ENCODE results near the gene IFIT1.
A peak's percentile ranks its signal among the peaks of the same experiment; 100 is the strongest.
"Not testable (repeated sequence)": the region's sequence is repeated elsewhere in the genome, so short reads cannot be mapped to it uniquely, and the experiment has no call there.

The IFIT1 gene

DNA sequence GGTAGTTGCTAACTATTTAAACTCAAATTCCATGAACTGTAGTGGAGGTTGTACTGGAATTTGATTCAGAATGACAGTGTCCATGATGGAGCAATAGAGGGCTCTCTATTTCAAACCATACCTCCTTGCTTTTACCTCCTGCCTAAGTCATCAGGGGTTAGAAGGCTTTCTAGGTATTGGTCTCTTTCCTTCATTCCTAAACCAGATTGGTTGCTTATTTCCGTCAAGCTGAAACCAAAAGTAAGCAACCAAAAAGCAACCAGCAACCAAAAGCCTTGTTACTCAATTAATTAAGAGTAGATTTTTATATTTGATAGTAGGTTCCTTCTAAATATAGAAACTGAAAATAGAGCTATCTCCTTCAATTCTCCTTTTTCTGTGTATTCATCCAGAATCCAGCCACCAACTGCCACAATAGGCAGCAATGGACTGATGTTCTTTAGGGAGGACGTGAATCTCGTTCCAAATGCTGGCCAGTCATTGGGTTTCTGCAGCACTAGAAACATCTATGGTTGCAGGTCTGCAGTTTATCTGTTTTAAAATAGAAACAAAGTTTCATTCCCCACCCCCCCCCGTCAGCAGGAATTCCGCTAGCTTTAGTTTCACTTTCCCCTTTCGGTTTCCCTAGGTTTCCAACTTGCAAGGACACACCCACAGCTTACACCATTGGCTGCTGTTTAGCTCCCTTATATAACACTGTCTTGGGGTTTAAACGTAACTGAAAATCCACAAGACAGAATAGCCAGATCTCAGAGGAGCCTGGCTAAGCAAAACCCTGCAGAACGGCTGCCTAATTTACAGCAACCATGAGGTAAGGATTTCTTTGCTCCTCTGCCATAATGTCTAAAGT, at the start of gene IFIT1:
TSS of gene IFIT1 (plus strand) at position 717 of the 850 bp plus-strand sequence. CDS start at position 807, 90 bp downstream.
- DNase-seq = peak; percentile 74 to 80

DNA sequence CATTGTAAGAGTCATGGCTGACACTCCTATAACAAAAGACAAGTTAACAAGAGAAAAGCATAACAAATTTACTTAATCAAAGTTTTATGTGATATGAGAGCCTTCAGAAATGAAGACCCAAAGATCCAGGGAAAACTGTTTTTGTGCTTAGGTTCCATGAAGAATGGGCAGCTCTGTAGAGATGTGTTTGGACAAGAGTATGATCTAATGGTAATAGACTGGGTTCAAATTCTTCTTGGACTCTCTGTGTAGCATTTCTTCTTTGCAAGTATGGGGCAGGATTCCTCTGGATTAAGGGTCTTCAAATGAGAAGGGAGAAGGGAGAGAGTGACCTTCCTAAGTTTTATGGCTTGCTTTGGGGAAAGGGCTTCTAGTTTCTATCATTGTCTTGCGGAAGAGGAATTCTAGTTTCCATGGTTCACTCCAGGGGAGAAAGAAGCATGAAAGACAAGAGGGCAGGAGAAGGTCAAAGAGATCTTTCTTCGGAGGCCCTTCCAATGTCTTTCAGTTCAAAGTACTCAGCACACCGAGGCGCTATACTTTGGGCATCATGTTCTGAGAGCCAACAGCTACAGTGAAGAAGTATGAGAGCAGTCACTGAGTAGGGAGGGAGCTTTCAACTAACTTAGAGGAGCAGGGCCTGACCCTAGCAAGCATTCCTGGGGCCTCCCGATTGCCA, 49.2 kb upstream of the IFIT1 start:
- DNase-seq = no peak

GRCh38 chr10:89344156-89344555, 48.3 kb upstream of the IFIT1 start:
- DNase-seq = no peak

DNA sequence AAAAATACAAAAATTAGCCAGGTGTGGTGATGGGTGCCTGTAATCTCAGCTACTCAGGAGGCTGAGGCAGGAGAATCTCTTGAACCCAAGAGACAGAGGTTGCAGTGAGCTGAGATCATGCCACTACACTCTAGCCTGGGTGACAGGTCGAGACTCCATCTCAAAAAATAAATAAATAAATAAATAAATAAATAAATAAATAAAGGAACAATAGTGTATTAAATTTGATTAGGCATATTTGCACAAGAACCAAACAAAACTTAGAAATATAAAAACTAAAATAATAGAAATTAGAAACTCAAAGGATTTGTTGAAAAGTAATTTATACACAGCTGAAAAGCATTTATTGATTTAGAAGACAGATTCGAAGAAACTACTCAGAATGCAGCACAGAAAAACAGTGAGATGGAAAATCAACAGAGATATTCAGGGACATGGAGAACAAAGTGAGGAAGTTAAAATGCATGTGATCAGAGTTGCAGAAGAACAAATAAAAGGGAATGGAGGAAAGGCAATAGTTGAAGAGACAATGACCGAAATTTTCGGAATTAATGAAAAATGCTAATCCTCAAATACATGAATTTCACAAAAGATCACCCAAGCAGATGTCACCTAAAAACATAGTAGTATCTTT, 46.9 kb upstream of the IFIT1 start:
- DNase-seq = no peak

DNA sequence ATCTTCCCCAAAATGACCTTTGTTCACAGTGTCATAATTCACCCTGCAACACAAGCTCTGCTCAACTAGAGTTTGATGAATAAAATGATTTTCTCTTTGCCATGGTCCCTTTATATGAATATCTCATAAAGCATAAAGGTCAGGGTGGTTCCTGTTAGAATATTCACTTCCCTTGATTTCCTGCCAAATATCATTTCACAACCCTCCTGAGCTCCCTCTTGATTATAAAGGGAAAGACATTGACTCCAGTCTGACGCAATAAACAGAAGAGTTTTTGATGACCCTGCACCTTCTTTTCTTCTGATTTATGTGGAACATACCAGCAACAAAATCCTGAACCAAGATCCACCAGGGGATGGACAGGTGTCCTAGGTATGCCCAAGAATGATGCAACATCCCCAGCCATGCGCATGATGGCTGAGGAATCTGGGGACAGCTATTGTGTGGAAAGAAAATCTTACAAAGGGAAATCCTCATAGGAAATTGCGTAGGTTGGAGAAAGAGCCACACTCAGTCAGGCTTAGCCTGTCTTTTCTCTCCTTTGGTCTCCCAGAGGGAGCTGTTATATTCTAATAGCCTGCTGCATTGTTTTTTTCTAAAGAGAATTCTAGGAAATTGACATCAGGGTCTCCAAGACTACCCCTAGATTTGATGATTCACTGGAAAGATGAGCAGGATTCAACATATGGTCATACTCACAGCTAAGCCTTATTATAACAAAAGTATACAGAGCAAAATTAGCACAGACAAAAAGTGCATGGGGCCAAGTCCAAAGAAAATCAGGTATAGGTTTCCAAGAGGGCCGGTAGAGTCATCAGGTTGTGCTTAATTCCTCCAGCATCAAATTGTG, 45.8 kb upstream of the IFIT1 start:
- DNase-seq = peak; percentile 74 to 80

- no peak for DNase-seq
These were observed 44.5 kb upstream of the IFIT1 start for GRCh38 chr10:89347701-89348457.

GRCh38 chr10:89348481-89348880, 43.9 kb upstream of the IFIT1 start:
- no peak for DNase-seq

GRCh38 chr10:89348975-89349374, 43.4 kb upstream of the IFIT1 start:
- no peak for DNase-seq

DNA sequence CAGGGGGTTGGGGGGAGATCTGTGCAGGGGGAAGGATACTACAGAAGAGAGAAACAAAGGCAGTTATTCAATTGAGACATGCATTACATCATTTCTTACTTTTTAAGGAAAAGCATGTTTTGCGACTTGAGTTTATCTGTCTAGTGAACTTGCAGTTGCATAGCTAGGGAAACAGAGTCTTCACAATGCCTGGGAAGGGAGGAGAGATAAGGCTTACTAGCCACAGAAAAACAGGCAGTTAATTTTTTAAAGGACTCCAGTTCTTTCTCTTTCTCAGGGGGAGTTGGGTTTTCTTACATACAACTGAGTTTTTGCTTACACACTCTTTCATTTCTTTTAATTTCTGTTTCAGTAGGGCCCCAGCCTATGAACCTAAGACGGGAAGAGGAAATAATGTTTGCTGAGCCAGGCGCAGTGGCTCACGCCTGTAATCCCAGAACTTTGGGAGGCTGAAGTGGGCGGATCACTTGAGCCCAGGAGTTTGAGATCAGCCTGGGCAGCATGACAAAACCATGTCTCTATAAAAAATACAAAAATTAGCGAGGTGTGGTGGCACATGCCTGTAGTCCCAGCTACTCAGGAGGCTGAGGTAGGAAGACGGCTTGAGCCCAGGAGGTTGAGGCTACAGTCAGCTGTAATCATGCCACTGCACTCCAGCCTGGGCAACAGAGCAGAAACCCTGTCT, 41.6 kb upstream of the IFIT1 start:
- DNase-seq = not testable (repeated sequence)

GRCh38 chr10:89351412-89351779, 41.0 kb upstream of the IFIT1 start:
- DNase-seq = no peak

- no peak for DNase-seq
These were observed 40.4 kb upstream of the IFIT1 start for GRCh38 chr10:89351780-89352597.

- no peak for DNase-seq
These were observed 39.6 kb upstream of the IFIT1 start for GRCh38 chr10:89352802-89353201.

- DNase-seq = peak in 1 of 2 experiments; percentile 1
These were observed 37.0 kb upstream of the IFIT1 start for GRCh38 chr10:89355394-89355931.

DNA sequence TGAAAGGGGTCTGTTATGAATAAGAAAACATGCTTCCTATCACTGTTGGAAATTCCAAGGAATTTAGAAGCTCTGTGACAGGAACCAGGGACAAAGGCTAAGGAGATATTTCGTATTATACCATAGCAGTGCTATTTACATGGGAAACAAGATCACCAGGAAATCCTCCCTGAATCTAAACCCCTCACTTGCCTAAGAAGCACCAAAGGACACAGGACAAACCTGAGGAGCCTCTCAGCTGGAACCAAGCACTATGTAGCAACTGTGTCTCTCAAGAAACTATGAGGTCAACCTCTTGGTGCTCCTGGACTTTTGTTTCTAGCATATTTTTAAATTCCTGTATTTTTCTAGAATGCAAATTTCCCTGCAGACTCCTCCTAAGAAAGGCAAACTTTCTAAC, 35.3 kb upstream of the IFIT1 start:
- no peak for DNase-seq

- no peak for DNase-seq
These were observed 34.4 kb upstream of the IFIT1 start for GRCh38 chr10:89357975-89358374.

- DNase-seq = no peak
These were observed 32.3 kb upstream of the IFIT1 start for GRCh38 chr10:89360157-89360556.

- no peak for DNase-seq
These were observed 29.5 kb upstream of the IFIT1 start for GRCh38 chr10:89362929-89363328.

DNA sequence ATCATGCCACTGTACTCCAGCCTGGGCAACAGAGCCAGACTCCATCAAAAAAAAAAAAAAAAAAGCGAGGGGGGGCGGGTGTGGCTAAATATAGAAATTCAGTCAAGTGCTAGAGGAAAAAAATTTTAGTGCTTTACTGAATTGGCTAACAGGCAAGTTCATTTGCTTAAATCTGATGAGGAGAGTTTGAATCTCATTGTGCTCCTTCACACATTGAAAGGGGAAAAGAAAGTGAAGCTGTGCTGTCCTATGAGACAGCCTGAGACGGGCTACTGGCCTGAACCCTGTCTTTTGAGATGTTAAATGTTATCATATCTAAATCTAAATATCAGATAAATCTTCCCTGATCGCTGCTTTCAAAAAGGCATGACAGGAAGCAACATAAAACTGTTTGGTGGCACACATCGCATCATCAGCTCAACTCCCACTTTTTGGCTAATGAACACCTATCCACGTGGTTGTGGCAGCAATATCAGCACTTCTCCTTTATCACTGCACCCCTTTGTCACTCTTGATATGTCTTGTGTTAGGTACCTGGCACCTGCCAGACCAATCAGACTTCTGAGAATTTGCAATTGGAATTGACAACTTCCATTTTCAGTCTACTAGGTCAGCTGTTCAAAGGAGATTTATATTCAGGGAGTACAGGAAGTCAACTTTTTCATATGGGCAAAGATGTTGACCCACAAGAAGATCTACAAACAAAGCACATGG, 28.5 kb upstream of the IFIT1 start:
- no peak for DNase-seq

DNA sequence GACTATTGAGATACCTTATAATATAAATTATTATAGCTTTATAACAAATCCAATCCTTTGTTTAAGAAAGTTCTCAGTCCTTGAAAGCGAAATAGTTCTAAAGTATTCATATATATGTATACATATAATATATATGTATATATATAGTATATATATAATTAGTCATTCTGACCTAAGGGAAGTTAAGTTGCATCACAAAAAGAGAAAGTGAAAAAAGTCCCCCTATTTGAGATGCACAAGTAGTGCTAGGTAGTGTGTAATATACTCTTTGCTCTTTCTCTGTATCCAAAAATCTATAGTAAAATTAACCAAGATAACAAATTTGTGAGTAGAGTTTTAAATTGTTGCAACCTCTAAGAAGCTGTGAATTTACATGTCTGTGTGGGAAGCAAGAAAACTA, 27.9 kb upstream of the IFIT1 start:
- no peak for DNase-seq

DNA sequence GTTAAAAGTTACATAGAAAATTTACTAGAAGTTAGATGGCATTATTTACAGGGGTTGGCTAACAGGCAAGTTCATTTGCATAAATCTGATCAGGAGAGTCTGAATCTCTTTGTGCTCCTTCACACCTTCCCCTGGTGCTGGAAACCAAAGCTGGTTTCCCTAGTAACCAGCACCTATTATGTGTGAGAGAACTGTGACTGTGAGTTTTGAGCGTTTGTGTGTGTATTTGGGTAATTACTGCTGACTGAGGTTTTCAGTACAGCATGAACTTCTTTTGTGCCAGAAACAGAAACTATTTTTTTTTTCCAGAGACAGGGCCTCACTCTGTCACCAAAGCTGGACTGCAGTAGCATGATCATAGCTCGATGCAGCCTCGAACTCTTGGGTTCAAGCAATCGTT, 24.9 kb upstream of the IFIT1 start:
- no peak for DNase-seq
